GM12873 (cell line): Measurements from ENCODE around the gene SLC13A4.

ENCODE experiments used
- TF ChIP-seq, protein P1 (sequence below): IDR thresholded peaks from 2 replicates; pipeline ENCODE4 v1.5.1; 2012; ENCODE audit warnings: low read depth, mild to moderate bottlenecking, moderate library complexity, low read length, control low read depth; ENCODE audit not compliant: insufficient read depth; ENCODE audit errors: missing control alignments

SLC13A4 gene

DNA sequence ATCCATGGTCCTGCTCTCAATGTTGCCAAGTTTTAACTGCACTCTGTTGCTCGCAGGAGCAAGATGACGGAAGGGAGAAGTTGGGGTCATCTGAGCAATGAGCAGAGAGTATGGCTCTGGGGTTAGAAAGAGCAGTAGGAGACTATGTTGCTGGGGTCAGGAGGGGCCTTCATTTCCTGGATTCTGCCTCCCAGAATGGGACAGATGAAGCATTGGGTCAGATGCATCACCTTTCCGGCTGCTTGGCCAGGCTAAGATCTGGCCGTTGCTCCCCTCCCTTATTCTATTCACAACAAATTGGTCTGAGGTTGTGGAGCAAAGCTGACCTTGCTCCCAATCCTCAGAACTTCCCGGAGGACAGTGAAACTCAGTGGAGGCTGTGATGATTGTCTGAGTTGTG, 43.3 kb downstream of the SLC13A4 start:
- TF ChIP-seq, protein P1, sequence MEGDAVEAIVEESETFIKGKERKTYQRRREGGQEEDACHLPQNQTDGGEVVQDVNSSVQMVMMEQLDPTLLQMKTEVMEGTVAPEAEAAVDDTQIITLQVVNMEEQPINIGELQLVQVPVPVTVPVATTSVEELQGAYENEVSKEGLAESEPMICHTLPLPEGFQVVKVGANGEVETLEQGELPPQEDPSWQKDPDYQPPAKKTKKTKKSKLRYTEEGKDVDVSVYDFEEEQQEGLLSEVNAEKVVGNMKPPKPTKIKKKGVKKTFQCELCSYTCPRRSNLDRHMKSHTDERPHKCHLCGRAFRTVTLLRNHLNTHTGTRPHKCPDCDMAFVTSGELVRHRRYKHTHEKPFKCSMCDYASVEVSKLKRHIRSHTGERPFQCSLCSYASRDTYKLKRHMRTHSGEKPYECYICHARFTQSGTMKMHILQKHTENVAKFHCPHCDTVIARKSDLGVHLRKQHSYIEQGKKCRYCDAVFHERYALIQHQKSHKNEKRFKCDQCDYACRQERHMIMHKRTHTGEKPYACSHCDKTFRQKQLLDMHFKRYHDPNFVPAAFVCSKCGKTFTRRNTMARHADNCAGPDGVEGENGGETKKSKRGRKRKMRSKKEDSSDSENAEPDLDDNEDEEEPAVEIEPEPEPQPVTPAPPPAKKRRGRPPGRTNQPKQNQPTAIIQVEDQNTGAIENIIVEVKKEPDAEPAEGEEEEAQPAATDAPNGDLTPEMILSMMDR, result no peak

DNA sequence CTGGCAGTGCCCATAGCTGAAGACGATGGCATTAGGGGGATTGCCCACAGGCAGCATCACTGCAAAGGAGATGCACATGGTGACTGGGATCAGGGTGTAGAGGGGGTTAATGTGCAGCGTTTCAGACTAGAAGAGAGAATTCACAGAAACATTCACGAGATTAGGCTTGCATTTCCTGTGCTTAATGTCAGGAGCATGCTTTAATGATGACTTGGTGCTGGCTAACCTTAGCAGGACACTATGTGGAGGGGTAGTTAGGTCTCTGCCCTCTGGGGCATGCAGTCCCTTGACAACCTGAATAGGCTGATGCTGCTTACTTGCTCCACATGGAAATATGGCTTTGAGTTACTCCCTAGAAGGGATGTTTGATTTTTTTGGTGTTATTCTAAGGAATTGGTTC, 43.9 kb downstream of the SLC13A4 start:
- TF ChIP-seq, protein P1, result no peak

DNA sequence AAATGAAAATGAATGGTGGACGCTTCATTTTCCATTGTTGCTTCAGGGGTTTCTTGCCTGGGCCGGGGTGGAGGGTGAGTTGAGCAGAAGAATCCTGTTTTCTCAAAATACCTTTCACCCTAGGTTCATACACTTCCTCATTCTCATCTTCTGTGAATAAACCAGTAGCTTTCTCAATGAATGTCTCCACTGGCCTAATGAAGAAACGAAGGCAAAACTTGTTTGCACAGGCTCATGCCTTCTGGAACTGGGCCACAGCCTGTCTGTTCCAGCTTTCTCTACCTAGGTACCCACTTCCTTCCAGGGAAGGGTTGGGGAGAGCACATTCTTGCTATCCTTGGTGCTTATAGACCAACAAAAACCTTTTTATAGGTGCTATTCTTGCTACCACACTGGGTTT, 44.4 kb downstream of the SLC13A4 start:
- TF ChIP-seq, protein P1, result no peak

DNA sequence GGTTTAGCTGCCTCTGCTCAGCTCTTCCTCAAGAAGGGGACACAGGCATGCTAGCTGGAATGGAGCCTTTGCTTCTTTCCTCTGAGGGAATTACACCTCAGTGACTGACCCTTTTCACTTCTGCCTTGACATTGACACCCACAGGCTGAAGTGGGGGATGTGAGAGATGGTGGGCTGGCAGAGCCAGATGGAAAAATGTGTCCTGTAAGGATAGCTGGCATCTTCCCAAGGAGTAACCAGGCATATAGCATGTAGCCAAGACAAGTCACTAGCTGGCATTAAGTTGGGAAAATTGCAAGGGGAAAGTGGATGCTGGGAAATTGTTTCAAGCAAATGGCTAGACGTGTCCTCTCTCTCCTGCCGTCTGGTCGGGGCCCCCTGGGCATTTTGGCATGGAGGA, 45.8 kb downstream of the SLC13A4 start:
- TF ChIP-seq, protein P1, result no peak

DNA sequence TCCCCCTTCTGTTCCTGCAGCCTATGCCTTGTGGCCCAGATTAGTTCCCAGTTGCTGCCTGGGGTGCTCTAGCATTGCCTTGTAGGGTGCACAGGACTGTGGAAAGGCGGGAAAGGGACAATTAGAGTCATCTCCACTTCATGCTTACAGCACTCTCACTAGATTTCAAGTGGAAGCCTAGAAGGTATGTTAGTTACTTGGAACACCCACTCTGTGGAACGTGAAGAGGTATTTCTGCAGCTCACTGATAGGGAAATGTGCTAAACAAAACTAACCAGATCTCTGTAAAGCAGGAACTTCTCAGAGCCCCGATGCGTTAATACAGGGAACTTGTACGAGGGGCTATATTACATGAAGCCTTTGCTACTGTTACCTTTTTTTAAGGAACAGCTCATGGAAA, 46.2 kb downstream of the SLC13A4 start:
- TF ChIP-seq, protein P1, result no peak

DNA sequence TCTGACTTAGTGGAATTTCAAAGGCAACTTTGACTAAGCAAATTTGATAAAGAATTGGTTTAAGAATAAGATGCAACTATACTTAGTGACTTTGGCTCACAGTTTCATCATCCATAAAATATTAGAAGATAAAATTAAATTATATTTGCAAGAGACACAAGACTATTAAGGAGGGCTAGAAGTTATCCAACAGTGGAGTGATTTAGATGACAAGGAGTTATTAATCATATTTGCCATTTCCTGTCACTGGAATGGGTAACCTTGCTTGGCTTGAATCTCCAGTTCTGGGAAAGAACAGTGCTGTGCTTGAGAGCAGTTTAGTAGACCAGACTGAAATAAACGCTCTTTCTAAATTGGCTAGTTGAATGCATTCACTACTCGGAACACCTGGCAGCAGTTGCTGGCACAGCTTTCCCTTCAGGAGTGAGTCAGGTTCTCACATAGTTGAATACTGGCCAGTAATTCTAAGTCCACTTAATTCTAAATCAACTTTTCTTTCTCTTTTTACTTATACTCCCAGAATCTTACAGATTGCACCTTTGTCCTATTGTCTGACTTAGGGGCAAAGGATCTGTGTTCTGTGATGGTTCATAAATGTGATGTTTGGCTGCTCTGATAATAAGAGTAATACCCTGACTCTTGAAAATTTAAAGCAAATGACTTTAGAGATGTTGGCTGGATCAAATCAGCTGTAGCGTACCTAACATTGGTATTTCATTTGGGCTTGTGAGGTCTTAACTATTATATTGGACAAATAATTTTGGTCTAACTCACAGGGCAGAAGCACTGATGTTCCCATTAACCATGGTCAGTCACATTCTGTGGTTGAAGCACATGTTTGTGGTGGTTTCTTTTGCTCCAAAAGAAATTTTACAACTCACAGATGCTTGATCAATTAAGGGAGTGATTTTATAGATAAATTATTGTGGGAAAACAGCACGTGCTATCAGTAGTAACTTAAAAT, 49.1 kb downstream of the SLC13A4 start:
- TF ChIP-seq, protein P1, result no peak

DNA sequence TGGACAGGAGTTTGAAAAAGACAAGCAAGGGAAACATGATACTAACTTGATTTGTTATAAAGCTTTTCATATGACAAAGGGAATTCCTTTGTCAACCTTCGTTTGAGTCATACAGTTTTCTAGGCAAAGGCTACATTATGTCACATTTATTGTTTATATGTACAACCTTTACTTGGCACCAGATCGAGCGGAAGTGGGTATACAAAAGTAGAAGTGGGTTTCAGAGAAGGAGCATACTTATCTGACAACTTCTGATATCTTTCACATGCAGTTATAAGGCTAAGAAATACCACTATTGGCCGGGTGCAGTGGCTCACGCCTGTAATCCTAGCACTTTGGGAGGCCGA, 54.7 kb downstream of the SLC13A4 start:
- TF ChIP-seq, protein P1, result no peak
